OCI-LY1 (cell line): ENCODE results near the gene NKX2-3.

Experiments used
- H2AFZ ChIP-seq: fragments of 200-600 bp; sonication (generic), shearing (Covaris generic); 2 replicates; pipeline ENCODE4 v1.6.0; 2014; ENCODE audit warnings: antibody characterized with exemption, mild to moderate bottlenecking, low read length
- H3F3A ChIP-seq: fragments of 200-600 bp; sonication (generic), shearing (Covaris generic); 2 replicates; pipeline ENCODE4 v1.6.0; 2014; ENCODE audit warnings: mild to moderate bottlenecking, antibody characterized with exemption, low read length, moderate library complexity; ENCODE audit not compliant: insufficient read depth
- H3K27ac ChIP-seq: fragments of 200-600 bp; sonication (generic); 2 replicates; pipeline ENCODE4 v1.5.1; 2014; ENCODE audit warnings: low read length, mixed run types, mild to moderate bottlenecking, low read depth; ENCODE audit not compliant: poor library complexity, severe bottlenecking
- H3K27me3 ChIP-seq: fragments of 200-600 bp; sonication (generic); 2 replicates; pipeline ENCODE4 v1.6.0; 2014; ENCODE audit warnings: antibody characterized with exemption, mild to moderate bottlenecking, low read length, moderate library complexity; ENCODE audit not compliant: insufficient read depth
- H3K36me3 ChIP-seq: fragments of 200-600 bp; sonication (generic); 2 replicates; pipeline ENCODE4 v1.6.1; 2014; ENCODE audit warnings: mild to moderate bottlenecking, antibody characterized with exemption, low read length, moderate library complexity, mixed read lengths; ENCODE audit not compliant: insufficient read depth
- H3K4me1 ChIP-seq: fragments of 200-600 bp; sonication (generic); 2 replicates; pipeline ENCODE4 v1.5.1; 2014; ENCODE audit warnings: mild to moderate bottlenecking, low read length, moderate library complexity; ENCODE audit not compliant: insufficient read depth, severe bottlenecking
- H3K4me2 ChIP-seq: fragments of 200-600 bp; sonication (generic), shearing (Covaris generic); 2 replicates; pipeline ENCODE4 v1.6.1; 2014; ENCODE audit warnings: low read length
- H3K4me3 ChIP-seq: fragments of 200-600 bp; sonication (generic); 2 replicates; pipeline ENCODE4 v1.5.1; 2014; ENCODE audit warnings: low read length, low read depth, mild to moderate bottlenecking, mixed read lengths; ENCODE audit not compliant: poor library complexity, severe bottlenecking
- H3K79me2 ChIP-seq: fragments of 200-600 bp; shearing (Covaris generic); 2 replicates; pipeline ENCODE4 v1.6.1; 2016; ENCODE audit warnings: mixed run types, low read length, mixed read lengths; ENCODE audit not compliant: insufficient read depth
- H3K9ac ChIP-seq: fragments of 200-600 bp; sonication (generic), shearing (Covaris generic); 2 replicates; pipeline ENCODE4 v1.6.1; 2014; ENCODE audit warnings: mild to moderate bottlenecking, low read length, mixed read lengths
- H3K9me2 ChIP-seq: fragments of 200-600 bp; sonication (generic), shearing (Covaris generic); 2 replicates; pipeline ENCODE4 v1.6.1; 2014; ENCODE audit warnings: low read depth, mild to moderate bottlenecking, low read length, mixed read lengths
- H3K9me3 ChIP-seq: fragments of 200-600 bp; shearing (Covaris generic); 2 replicates; pipeline ENCODE4 v1.6.1; 2014; ENCODE audit warnings: low read length, mixed read lengths
- H4K20me1 ChIP-seq: fragments of 200-600 bp; sonication (generic), shearing (Covaris generic); 2 replicates; pipeline ENCODE4 v1.6.0; 2016; ENCODE audit warnings: mild to moderate bottlenecking, low read length; ENCODE audit not compliant: insufficient read depth
- CTCF ChIP-seq: fragments of 200-600 bp; sonication (generic), shearing (Covaris generic); IDR thresholded peaks from 2 replicates; pipeline ENCODE4 v1.5.1; 2017; ENCODE audit warnings: mild to moderate bottlenecking, antibody characterized with exemption, low read length, moderate library complexity, mixed read lengths
- EZH2 ChIP-seq: fragments of 200-600 bp; sonication (generic), shearing (Covaris generic); IDR thresholded peaks from 2 replicates; pipeline ENCODE4 v1.8.0; 2017; ENCODE audit warnings: borderline replicate concordance, mixed run types, mild to moderate bottlenecking, antibody characterized with exemption, low read length, moderate library complexity, mixed read lengths

Gene NKX2-3

GRCh38 chr10:99530108-99531025, 2.4 kb upstream of the NKX2-3 start:
- Histone ChIP-seq H3K4me3 (no peak overlapping the region), H3K79me2 (no peaks in the 10 kb centered on the region)

GRCh38 chr10:99531026-99531695, 1.6 kb upstream of the NKX2-3 start:
- Histone ChIP-seq H3K79me2 (no peaks in the 10 kb centered on the region), H3K9me3 (no peaks in the 10 kb centered on the region), H2AFZ (no peak overlapping the region), H3F3A (no peaks in the 10 kb centered on the region), H3K4me1 (no peaks in the 10 kb centered on the region), H3K4me3 (no peak overlapping the region), H3K9me2 (no peaks in the 10 kb centered on the region), H3K27me3 (no peaks in the 10 kb centered on the region), H3K4me2 (no peak overlapping the region), H3K9ac (no peak overlapping the region), H3K36me3 (no peaks in the 10 kb centered on the region), H3K27ac (no peak overlapping the region), H4K20me1 (no peaks in the 10 kb centered on the region)
- TF ChIP-seq CTCF (no peak), EZH2 (no peak)

More at GRCh38 chr10:99530108-99531025, 2.4 kb upstream of the NKX2-3 start:
- Histone ChIP-seq H3K4me2 (no peak overlapping the region), H3K4me1 (no peaks in the 10 kb centered on the region), H3K27me3 (no peaks in the 10 kb centered on the region), H3K9ac (no peak overlapping the region), H3F3A (no peaks in the 10 kb centered on the region), H4K20me1 (no peaks in the 10 kb centered on the region), H3K9me3 (no peaks in the 10 kb centered on the region), H3K36me3 (no peaks in the 10 kb centered on the region), H3K27ac (no peak overlapping the region), H2AFZ (no peak overlapping the region), H3K9me2 (no peaks in the 10 kb centered on the region)
- TF ChIP-seq EZH2 (no peak), CTCF (no peak)

GRCh38 chr10:99531696-99532593, 797 bp upstream of the NKX2-3 start:
- Histone ChIP-seq H4K20me1 (no peaks in the 10 kb centered on the region), H3K36me3 (no peaks in the 10 kb centered on the region), H3K79me2 (no peaks in the 10 kb centered on the region), H2AFZ (no peak overlapping the region), H3K4me2 (no peak overlapping the region), H3K4me1 (no peaks in the 10 kb centered on the region), H3F3A (no peaks in the 10 kb centered on the region), H3K27ac (no peak overlapping the region), H3K9ac (no peak overlapping the region), H3K4me3 (no peak overlapping the region), H3K9me3 (no peaks in the 10 kb centered on the region), H3K27me3 (no peaks in the 10 kb centered on the region), H3K9me2 (no peaks in the 10 kb centered on the region)
- TF ChIP-seq EZH2 = no peak
- no peak for TF ChIP-seq CTCF
